Placental pericyte (primary cell): ENCODE measurements around the gene CTNNBIP1. TPM values are rescaled to one million over a fixed set of nuclear protein-coding genes. Genes with fewer than 3 reads are reported as not detected.

ENCODE experiments used
- total RNA-seq: library from RNA; depleted of rRNA; stranded (reverse); fragments of >200 nt; gene quantifications from 2 replicates; pipeline ENCODE4 v1.2.3, GENCODE V29; 2012

CTNNBIP1 gene, protein sequence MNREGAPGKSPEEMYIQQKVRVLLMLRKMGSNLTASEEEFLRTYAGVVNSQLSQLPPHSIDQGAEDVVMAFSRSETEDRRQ
- total RNA-seq = 15.3 and 42.4 TPM in 2 replicates

DNA sequence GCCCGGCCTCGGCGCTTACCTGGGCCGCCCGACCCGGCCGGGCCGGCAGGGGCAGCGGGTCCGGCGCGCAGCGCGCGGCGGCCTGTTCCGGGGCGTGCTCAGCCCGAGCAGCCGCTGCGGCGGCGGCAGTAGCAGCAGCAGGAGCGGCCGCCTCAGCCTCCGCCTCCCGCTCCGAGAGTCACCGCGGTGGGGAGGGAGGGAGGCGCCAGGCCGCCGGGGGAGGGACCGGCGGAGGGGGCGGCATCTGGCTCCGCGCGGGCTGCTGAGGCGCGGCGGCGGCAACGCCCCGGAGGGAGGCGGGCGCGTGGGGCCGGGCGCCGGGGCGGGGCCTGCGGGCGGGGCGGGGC is at the start of gene CTNNBIP1:
TSS of gene CTNNBIP1 (minus strand) at position 194 of the 347 bp plus-strand sequence. CDS start 38,205 bp downstream, outside the sequence.

DNA sequence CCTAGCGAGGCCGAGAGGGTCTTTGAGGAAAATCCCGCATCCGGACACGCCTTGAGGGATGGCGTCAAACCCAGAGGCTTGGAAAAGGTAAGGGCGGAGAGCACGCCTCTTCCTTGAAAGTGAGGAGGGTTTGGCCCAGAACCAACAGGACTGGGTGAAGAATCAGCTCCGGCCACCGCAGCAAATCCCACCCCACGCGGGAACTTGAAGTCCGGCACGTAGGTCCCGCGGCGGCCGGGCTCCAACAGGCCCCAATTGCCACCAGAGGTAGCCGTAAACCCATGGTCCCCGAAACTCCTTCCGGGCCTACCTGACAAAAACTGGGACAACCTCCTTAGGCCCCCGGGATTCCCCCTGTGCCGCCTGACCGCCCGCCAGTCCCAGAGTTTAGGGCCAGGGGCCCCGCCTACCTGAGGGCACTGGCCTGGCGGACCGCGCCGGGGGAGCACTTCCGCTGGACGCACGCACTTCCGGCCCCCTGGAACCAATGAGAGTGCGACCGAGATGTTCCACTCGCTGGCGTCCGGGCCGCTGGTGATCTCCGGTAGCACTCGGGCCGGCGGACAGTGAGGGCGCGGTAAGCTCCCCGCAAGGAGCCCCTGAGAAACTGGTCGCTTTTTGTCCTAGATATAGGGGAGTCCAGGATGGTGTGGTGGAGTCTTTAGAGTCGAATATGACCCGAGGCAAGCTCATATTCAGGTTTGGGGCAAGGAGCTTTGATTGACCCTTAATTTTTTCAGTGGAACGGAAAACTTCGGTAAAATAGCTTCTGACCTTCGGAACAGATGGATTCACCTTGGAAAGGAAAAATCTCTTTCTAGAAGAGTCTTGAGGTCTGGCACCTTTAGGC is 33.1 kb upstream of the CTNNBIP1 start, which contains the start of the genes LZIC and NMNAT1:
TSS of gene LZIC (minus strand) at position 453 of the 850 bp plus-strand sequence. CDS start 6,772 bp downstream, outside the sequence.
TSS of gene NMNAT1 (plus strand) at position 537 of the 850 bp plus-strand sequence. CDS start 28,599 bp downstream, outside the sequence.

DNA sequence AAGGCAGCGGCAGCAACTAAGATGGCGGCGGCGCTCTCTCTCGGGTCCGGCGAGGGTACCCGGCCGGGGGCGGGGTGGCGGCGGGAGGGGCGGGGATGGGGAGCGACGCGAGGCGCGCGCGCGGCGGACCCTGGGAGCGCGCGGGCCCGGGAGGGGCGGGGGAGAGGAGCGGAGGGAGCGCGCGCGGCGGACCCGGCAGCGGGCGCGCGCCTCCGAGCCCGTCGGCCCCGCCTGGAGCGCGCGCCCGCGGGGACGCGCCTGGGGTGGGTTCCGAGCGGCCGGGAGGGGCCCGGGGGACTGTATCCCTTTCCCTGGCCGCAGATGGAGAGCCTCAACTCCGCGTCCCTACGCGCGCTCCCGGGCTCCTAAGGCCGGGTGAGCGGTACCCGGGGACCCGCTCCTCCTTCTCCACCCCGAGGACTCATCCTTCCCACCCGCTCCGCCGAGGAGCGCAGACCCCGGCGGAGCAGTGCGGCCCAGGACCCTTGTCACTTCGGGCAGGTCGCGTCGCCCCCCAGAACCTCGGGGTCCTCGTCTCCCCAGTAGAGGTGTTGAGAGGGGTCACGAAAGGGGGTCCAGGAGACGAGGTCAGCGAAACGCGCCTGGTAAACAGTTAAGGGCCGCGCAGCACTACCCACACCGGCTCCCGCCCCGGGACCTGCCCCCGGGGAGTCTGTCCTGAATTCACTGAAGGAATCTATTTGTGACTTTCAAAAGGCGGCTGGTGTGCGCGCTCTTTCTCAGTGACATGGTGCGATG is 85.9 kb downstream of the CTNNBIP1 start, which contains the start of gene CLSTN1:
TSS of gene CLSTN1 (minus strand) at position 23 of the 759 bp plus-strand sequence. CDS start 232 bp downstream, outside the sequence.

Other genes starting within 250 kb of the CTNNBIP1 start
- 84.2 and 190 TPM in 2 replicates for gene CLSTN1, start 86.3 kb downstream of the CTNNBIP1 start, total RNA-seq
- 26.7 and 34.1 TPM in 2 replicates for gene LZIC, start 33.1 kb upstream of the CTNNBIP1 start, total RNA-seq
- 7.2 and 7.4 TPM in 2 replicates for gene NMNAT1, start 33.2 kb upstream of the CTNNBIP1 start, total RNA-seq
- gene RBP7, start 87.0 kb upstream of the CTNNBIP1 start, total RNA-seq = not detected in 2 replicates
- gene UBE4B, start 122.7 kb upstream of the CTNNBIP1 start, total RNA-seq = 59.4 and 83.6 TPM in 2 replicates